ENCODE results near the gene ZNF775.

GRCh38 chr7:150388306-150388705 is 9.2 kb downstream of the ZNF775 start:
- TF ChIP-seq POLR2A (IDR thresholded peaks at IDR 0.05; ENCODE audit: low read depth, low read length) (no peak), TAF1 (IDR thresholded peaks at IDR 0.05; ENCODE audit: low read depth, low read length) (no peak), SPI1 (IDR thresholded peaks at IDR 0.05; ENCODE audit: low read depth, low read length) (no peak), POLR2AphosphoS5 (IDR thresholded peaks at IDR 0.05; ENCODE audit: low read depth, low read length) (no peak), POU2F2 (IDR thresholded peaks at IDR 0.05; ENCODE audit: low read depth, low read length) (no peak)

Data from GM12891 (cell line).